Smooth muscle cell (in vitro differentiated cells): ENCODE measurements around the gene ABCB9. TPM values are rescaled to one million over a fixed set of nuclear protein-coding genes. Genes with fewer than 3 reads are reported as not detected.

Experiments used
- DNase-seq: peaks from one replicate; lab custom pipeline; 2025; ENCODE audit not compliant: unreplicated experiment; lab: John Stamatoyannopoulos, UW
- H2AFZ ChIP-seq: fragments of 200-600 bp; sonication (generic); 2 replicates; pipeline ENCODE4 v1.6.0; 2016; ENCODE audit warnings: antibody characterized with exemption, low read depth, mild to moderate bottlenecking
- H3F3A ChIP-seq: fragments of 200-600 bp; sonication (generic); 2 replicates; pipeline ENCODE4 v1.6.0; 2017; ENCODE audit warnings: antibody characterized with exemption, low read depth
- H3K27ac ChIP-seq: fragments of 200-600 bp; sonication (generic); 2 replicates; pipeline ENCODE4 v1.5.1; 2016; ENCODE audit warnings: low read depth, mild to moderate bottlenecking
- H3K27me3 ChIP-seq: fragments of 200-600 bp; sonication (generic); 2 replicates; pipeline ENCODE4 v1.6.1; 2016; ENCODE audit warnings: low read depth, mild to moderate bottlenecking
- H3K36me3 ChIP-seq: fragments of 200-600 bp; sonication (generic); 2 replicates; pipeline ENCODE4 v1.5.1; 2016; ENCODE audit warnings: low read depth
- H3K4me1 ChIP-seq: fragments of 200-600 bp; sonication (generic); 2 replicates; pipeline ENCODE4 v1.5.1; 2016; ENCODE audit warnings: low read depth
- H3K4me2 ChIP-seq: fragments of 200-600 bp; sonication (generic); 2 replicates; pipeline ENCODE4 v1.6.0; 2016; ENCODE audit warnings: mild to moderate bottlenecking
- H3K4me3 ChIP-seq: fragments of 200-600 bp; sonication (generic); 2 replicates; pipeline ENCODE4 v1.5.1; 2016; ENCODE audit warnings: mild to moderate bottlenecking
- H3K79me2 ChIP-seq: fragments of 200-600 bp; sonication (generic); 2 replicates; pipeline ENCODE4 v1.6.0; 2016; ENCODE audit warnings: low read depth, mild to moderate bottlenecking
- H3K9ac ChIP-seq: fragments of 200-600 bp; sonication (generic); 2 replicates; pipeline ENCODE4 v1.6.0; 2016; ENCODE audit warnings: low read depth
- H3K9me3 ChIP-seq: fragments of 200-600 bp; sonication (generic); replicated peaks from 2 replicates; pipeline ENCODE4 v1.5.1; 2016; ENCODE audit warnings: low read depth
- H4K20me1 ChIP-seq: fragments of 200-600 bp; sonication (generic); 2 replicates; pipeline ENCODE4 v1.6.0; 2016; ENCODE audit warnings: low read depth
- WGBS: methylation state at CpG from one replicate; pipeline ENCODE4 v1.1.7; 2016; ENCODE audit warnings: low lambda C conversion rate; 5-methylcytosine and 5-hydroxymethylcytosine counted together
- polyA plus RNA-seq: library from polyadenylated mRNA; unstranded; fragments of >200 nt; fragmentation: Nextera tagmentation; extraction: Ambion mirVana; gene quantifications from 2 replicates; pipeline ENCODE4 v1.2.1, GENCODE V29; 2016
- total RNA-seq: library from RNA; depleted of rRNA; stranded (reverse); fragments of >200 nt; gene quantifications from 2 replicates; pipeline ENCODE4 v1.2.3, GENCODE V29; 2014
- TF ChIP-seq, protein P1 (sequence below): fragments of 200-600 bp; sonication (generic); IDR thresholded peaks from 2 replicates; pipeline ENCODE4 v1.5.1; 2017; ENCODE audit warnings: borderline replicate concordance, mild to moderate bottlenecking, antibody characterized with exemption; ENCODE audit not compliant: insufficient read depth, poor library complexity, severe bottlenecking

Gene ABCB9
- total and polyA plus RNA-seq, 2 experiments from 2014 or later = 8.0 to 8.2 TPM

DNA sequence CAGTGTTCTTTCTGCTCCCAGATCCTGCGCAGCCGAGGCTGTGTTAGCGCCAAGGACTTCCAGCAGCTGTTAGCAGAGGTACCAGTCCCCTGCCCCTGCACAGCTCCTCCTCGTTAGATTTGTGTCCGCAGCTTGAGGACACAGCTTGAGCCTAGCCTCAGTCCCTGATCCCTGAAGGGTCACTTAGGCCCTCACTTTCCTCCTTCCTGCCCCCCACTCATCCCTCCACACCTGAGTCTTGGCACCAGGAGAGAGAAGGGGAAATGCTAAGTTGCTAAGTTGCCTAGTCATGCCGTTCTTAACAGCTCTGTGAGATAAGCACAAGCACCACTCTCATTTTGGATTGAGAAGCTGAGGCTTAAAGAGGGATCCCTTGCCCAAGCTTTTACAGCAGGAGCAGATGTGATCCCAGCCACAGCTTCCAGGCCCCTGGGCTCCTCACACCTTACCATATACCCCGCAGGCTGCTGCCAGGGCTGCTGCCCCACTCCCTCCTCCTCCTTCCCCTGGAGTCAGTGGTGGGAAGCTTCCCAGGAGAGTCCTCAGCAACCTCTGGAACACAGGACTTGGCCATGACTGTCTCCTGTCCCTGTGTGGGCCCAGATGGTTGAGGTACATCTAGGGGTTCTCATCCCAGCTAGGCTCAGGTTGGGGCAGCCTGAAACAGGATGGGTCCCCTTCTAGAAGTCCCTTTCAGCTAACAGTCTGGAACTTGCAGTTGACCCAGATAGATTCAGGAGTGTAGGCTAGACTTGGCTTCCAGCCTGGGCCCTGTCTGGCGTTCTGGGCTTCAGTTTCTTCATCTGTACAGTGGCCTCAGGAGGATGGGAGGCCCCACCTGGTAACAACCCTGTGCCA is 9.8 kb upstream of the ABCB9 start:
- Histone ChIP-seq H3K27me3 (no peaks in the 10 kb centered on the region), H3F3A (no peaks in the 10 kb centered on the region), H3K27ac (peak overlapping the region; percentile 87), H3K79me2 (peaks cover 26% of the 10 kb centered on the region), H4K20me1 (no peaks in the 10 kb centered on the region), H2AFZ (no peak overlapping the region), H3K4me1 (peaks cover 12% of the 10 kb centered on the region), H3K36me3 (no peaks in the 10 kb centered on the region), H3K9ac (peak overlapping the region; percentile 94), H3K4me2 (peak overlapping the region; percentile 89), H3K9me3 (no peaks in the 10 kb centered on the region), H3K4me3 (peak overlapping the region; percentile 86)
- TF ChIP-seq, protein P1, sequence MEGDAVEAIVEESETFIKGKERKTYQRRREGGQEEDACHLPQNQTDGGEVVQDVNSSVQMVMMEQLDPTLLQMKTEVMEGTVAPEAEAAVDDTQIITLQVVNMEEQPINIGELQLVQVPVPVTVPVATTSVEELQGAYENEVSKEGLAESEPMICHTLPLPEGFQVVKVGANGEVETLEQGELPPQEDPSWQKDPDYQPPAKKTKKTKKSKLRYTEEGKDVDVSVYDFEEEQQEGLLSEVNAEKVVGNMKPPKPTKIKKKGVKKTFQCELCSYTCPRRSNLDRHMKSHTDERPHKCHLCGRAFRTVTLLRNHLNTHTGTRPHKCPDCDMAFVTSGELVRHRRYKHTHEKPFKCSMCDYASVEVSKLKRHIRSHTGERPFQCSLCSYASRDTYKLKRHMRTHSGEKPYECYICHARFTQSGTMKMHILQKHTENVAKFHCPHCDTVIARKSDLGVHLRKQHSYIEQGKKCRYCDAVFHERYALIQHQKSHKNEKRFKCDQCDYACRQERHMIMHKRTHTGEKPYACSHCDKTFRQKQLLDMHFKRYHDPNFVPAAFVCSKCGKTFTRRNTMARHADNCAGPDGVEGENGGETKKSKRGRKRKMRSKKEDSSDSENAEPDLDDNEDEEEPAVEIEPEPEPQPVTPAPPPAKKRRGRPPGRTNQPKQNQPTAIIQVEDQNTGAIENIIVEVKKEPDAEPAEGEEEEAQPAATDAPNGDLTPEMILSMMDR = no peak
- no peak for DNase-seq
- WGBS = 23% methylated on average over 8 of the region's 8 CpGs

DNA sequence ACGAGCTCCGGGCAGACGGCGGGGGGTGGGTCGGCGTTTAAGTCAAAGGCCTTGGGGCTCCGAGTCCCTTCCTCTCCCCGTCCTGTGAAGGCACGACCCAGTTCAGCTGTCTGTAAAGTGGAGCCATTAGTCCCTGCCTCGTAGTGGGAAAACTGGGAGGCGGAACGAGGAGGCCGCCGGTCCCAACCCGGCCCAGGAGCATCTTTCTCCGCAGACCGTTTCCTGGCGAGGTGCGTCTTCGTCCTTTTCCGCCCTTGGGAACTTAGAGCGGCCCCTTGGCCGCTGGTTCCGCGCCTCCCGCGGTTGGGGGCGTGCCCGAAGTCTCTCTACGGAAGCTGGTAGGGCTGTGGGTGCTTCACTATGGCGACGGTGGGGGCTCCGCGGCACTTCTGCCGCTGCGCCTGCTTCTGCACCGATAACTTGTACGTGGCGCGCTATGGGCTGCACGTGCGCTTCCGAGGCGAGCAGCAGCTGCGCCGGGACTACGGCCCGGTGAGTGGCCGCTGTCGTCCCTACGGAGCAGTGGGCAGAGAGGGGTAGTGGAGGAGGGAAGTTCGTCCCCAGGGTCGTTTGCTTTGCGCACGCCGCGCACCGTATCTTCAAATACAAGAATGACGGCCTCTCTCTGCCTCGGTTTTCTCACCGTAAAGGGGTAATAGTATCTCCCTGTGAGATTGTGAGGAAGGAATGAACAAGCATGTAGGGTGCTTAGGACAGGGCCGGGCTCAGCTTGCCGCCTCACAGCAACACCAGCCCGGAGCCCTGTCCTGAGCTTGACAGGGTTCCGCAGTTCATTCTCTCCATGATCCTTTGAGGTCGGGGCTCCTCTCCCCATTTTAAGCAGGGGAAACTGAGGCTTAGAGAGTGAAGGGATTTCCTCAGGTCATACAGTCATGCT is 8.9 kb upstream of the ABCB9 start, which contains the start of gene OGFOD2:
OGFOD2 (plus strand) TSS at position 353 of the 898 bp plus-strand sequence; CDS start at position 361, 8 bp downstream.
- Histone ChIP-seq H3K9me3 (no peaks in the 10 kb centered on the region), H3K4me2 (peak within 1 kb of the TSS; percentile 89), H3K27ac (peak within 1 kb of the TSS; percentile 87), H3K79me2 (peaks cover 18% of the 10 kb centered on the region), H3K9ac (peak within 1 kb of the TSS; percentile 94), H3K4me3 (peak within 1 kb of the TSS; percentile 86), H3K4me1 (peaks cover 12% of the 10 kb centered on the region), H3K36me3 (no peaks in the 10 kb centered on the region), H4K20me1 (no peaks in the 10 kb centered on the region), H2AFZ (peak within 1 kb of the TSS; percentile 95), H3F3A (no peaks in the 10 kb centered on the region), H3K27me3 (no peaks in the 10 kb centered on the region)
- peak; percentile 80 for DNase-seq
- WGBS = under 1% methylated on average over 66 of the region's 66 CpGs
- TF ChIP-seq, protein P1 = no peak

DNA sequence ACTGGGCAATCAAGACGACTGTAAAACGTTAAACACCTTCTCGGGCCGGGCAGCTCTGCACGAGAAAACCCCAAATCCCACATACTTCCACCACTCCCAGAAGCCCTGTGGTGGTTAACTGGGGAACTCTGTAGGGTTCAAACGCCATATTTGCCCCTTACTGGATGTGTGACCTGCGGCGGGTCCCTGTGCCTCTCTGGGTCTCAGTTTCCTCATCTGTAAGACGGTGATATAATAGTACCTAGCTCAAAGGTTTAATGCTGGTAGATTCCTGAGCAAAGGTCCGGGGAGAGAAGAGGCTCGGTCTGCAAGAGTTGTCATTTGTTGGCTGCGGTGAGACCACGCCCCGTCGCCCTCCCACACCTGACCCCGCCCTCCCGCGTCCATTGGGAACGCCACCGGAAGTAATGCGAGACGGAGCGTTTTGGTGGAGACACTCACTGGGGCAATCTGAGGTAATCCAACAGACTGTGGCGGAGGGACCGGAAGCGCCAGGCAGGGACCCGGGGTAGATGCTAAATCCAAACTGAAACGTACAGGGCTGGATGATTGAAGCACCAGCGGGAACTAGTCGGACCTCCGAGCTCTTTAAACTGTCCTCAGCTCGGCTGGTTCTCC is 8.1 kb upstream of the ABCB9 start:
- peaks cover 13% of the 10 kb centered on the region for H3K79me2 ChIP-seq
- H3K4me2 ChIP-seq = peak overlapping the region; percentile 89
- no peaks in the 10 kb centered on the region for H4K20me1 ChIP-seq
- peaks cover 12% of the 10 kb centered on the region for H3K4me1 ChIP-seq
- H2AFZ ChIP-seq = peak overlapping the region; percentile 95
- no peaks in the 10 kb centered on the region for H3F3A ChIP-seq
- TF ChIP-seq, protein P1 = no peak
- peak overlapping the region; percentile 94 for H3K9ac ChIP-seq
- H3K4me3 ChIP-seq = peak overlapping the region; percentile 86
- no peaks in the 10 kb centered on the region for H3K9me3 ChIP-seq
- peak overlapping the region; percentile 87 for H3K27ac ChIP-seq
- WGBS = 1% methylated on average over 32 of the region's 32 CpGs
- no peaks in the 10 kb centered on the region for H3K36me3 ChIP-seq
- DNase-seq = peak; percentile 89
- no peaks in the 10 kb centered on the region for H3K27me3 ChIP-seq
